ENCODE measurements around the gene IKZF2.

- TF ChIP-seq, protein P1, sequence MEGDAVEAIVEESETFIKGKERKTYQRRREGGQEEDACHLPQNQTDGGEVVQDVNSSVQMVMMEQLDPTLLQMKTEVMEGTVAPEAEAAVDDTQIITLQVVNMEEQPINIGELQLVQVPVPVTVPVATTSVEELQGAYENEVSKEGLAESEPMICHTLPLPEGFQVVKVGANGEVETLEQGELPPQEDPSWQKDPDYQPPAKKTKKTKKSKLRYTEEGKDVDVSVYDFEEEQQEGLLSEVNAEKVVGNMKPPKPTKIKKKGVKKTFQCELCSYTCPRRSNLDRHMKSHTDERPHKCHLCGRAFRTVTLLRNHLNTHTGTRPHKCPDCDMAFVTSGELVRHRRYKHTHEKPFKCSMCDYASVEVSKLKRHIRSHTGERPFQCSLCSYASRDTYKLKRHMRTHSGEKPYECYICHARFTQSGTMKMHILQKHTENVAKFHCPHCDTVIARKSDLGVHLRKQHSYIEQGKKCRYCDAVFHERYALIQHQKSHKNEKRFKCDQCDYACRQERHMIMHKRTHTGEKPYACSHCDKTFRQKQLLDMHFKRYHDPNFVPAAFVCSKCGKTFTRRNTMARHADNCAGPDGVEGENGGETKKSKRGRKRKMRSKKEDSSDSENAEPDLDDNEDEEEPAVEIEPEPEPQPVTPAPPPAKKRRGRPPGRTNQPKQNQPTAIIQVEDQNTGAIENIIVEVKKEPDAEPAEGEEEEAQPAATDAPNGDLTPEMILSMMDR (IDR thresholded peaks at IDR 0.05): no peak
- TF ChIP-seq POLR2A (IDR thresholded peaks at IDR 0.05): no peak
Measured at GRCh38 chr2:213086571-213086970, 64.8 kb downstream of the IKZF2 start.

All from heart left ventricle (tissue), 13 donors.